Central memory CD8-positive, alpha-beta T cell (primary cell): ENCODE data around the gene CC2D2B.

Source experiments
- ATAC-seq: fragments of 150-1000 bp; cut with Tn5 transposase; replicated peaks from 2 replicates; pipeline ENCODE4 v1.10.0; 2022; ENCODE audit warnings: mild to moderate bottlenecking, moderate FRiP score, moderate number of reproducible peaks; ENCODE audit not compliant: poor library complexity, severe bottlenecking; ENCODE audit errors: extremely low read depth
- DNase-seq, 2 donors: peaks; one replicate each; pipeline ENCODE4 v3.0.0; 2021; ENCODE audit warnings: low spot score in 2 of 2
- H3K27ac Mint-ChIP-seq: one replicate; pipeline ENCODE4 v1.8.0; 2022; ENCODE audit warnings: low read depth, mild to moderate bottlenecking, moderate library complexity, mixed read lengths
- H3K27me3 Mint-ChIP-seq: one replicate; pipeline ENCODE4 v1.8.0; 2022; ENCODE audit warnings: mixed read lengths
- H3K36me3 Mint-ChIP-seq: one replicate; pipeline ENCODE4 v1.8.0; 2022; ENCODE audit warnings: mild to moderate bottlenecking, moderate library complexity, mixed read lengths; ENCODE audit not compliant: insufficient read depth
- H3K4me1 Mint-ChIP-seq: one replicate; pipeline ENCODE4 v1.8.0; 2022; ENCODE audit warnings: mixed read lengths
- H3K4me3 Mint-ChIP-seq: one replicate; pipeline ENCODE4 v1.8.0; 2022; ENCODE audit warnings: mild to moderate bottlenecking, moderate library complexity, mixed read lengths
- H3K9me3 Mint-ChIP-seq: one replicate; pipeline ENCODE4 v1.8.0; 2022; ENCODE audit warnings: mixed read lengths

The CC2D2B gene

DNA sequence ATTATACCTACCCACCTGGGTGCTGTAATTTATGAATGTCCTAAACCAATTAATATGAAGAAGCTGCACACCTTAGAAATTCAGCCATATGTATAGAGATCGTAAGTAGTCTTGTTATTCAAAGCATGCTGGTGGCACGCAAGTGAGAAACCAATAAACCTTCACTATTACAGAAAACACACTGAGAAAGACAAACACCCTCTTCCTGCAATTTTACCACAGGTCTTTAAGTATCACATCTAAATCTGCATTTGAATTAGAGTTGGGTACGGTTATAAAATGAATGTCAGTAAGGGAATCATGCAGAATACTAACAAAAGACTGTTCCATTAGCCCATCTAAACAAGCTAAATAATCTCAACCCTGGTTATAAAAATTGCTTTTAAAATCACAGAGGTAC, 169.4 kb downstream of the CC2D2B start:
- ATAC-seq = no peak
- no peaks in the 10 kb centered on the region for H3K9me3 Mint-ChIP-seq
- peaks cover 8% of the 10 kb centered on the region for H3K4me1 Mint-ChIP-seq
- no peak overlapping the region for H3K4me3 Mint-ChIP-seq
- DNase-seq = no peak
- no peak overlapping the region for H3K27ac Mint-ChIP-seq
- no peaks in the 10 kb centered on the region for H3K27me3 Mint-ChIP-seq
- no peaks in the 10 kb centered on the region for H3K36me3 Mint-ChIP-seq

DNA sequence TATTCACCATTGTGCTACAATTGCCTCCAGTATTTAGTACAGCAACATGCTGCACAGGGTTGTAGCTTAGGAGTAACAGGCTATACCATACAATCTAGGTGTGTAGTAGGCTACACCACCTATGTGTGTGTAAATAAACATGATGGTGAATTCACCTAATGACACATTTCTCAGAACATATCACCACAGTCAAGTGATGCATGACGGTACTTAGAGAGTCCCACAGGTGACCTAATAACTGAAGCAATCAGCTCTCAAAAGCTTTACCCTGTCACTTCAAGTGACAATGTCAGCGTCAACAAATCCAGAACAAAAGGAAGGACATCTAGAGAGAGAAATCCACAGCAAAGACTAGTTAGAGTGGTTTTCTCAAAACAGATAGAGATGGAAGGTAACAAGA, 174.4 kb downstream of the CC2D2B start:
- Mint-ChIP-seq H3K9me3 (no peaks in the 10 kb centered on the region), H3K27ac (no peak overlapping the region), H3K27me3 (no peaks in the 10 kb centered on the region), H3K4me1 (no peaks in the 10 kb centered on the region), H3K36me3 (peaks cover 6% of the 10 kb centered on the region), H3K4me3 (no peak overlapping the region)
- DNase-seq (no peak), ATAC-seq (no peak)
